ENCODE data around the gene BUD23. TPM values are rescaled to one million over a fixed set of nuclear protein-coding genes. Genes with fewer than 3 reads are reported as not detected.

BUD23 gene
- total RNA-seq, 2 donors from 2014 or later, result 34.3 to 43.3 TPM

GRCh38 chr7:73683788-73684693, 644 bp downstream of the BUD23 start:
- no peak for DNase-seq
- Histone ChIP-seq H3K36me3 (replicated peaks in 1 of 2; ENCODE audit: insufficient read depth in 1 of 2, low read depth in 2 of 2) (peaks cover 0 to 5% of the 10 kb centered on the region in 2 donors), H3K4me1 (peaks cover 40% of the 10 kb centered on the region), H3K27ac (peak overlapping the region; percentile 82 to 95 (median 91)), H3K27me3 (no peaks in the 10 kb centered on the region), H3K9me3 (no peaks in the 10 kb centered on the region), H3K4me3 (peak overlapping the region; percentile 98 to 100)
- peak; percentile 1 for ATAC-seq
- intact Hi-C loops (cut with DNase I), result no loop called here
- 23 to 29% methylated on average over 30 to 56 of the region's 58 CpGs for WGBS, 2 donors
- no peak for TF ChIP-seq CTCF (IDR thresholded peaks at IDR 0.05)
- no peak for TF ChIP-seq POLR2A (IDR thresholded peaks at IDR 0.05)

- intact Hi-C loops (cut with DNase I), result no loop called here
- no peak for ATAC-seq
- Histone ChIP-seq H3K4me3 (no peak overlapping the region), H3K27me3 (no peaks in the 10 kb centered on the region), H3K36me3 (replicated peaks in 1 of 2; ENCODE audit: insufficient read depth in 1 of 2, low read depth in 2 of 2) (peaks cover 0 to 5% of the 10 kb centered on the region in 2 donors), H3K27ac (no peak overlapping the region), H3K4me1 (peaks cover 27% of the 10 kb centered on the region), H3K9me3 (no peaks in the 10 kb centered on the region)
- TF ChIP-seq CTCF (IDR thresholded peaks at IDR 0.05), result no peak
- no peak for TF ChIP-seq POLR2A (IDR thresholded peaks at IDR 0.05)
- WGBS, 2 donors, result 95% methylated on average over 14 to 18 of the region's 18 CpGs
- no peak for DNase-seq
These were observed 1.9 kb downstream of the BUD23 start for GRCh38 chr7:73685311-73685710.

- no peak for TF ChIP-seq CTCF (IDR thresholded peaks at IDR 0.05)
- TF ChIP-seq POLR2A (IDR thresholded peaks at IDR 0.05), result no peak
- Histone ChIP-seq H3K4me1 (peaks cover 4% of the 10 kb centered on the region), H3K36me3 (replicated peaks in 1 of 2; ENCODE audit: insufficient read depth in 1 of 2, low read depth in 2 of 2) (peaks cover 0 to 9% of the 10 kb centered on the region in 2 donors), H3K9me3 (no peaks in the 10 kb centered on the region), H3K27ac (no peak overlapping the region), H3K4me3 (no peak overlapping the region), H3K27me3 (no peaks in the 10 kb centered on the region)
- WGBS, 2 donors, result 82 to 90% methylated on average over 8 of the region's 8 CpGs
- no peak for ATAC-seq
- DNase-seq, result no peak
- intact Hi-C loops (cut with DNase I), result no loop called here
These were observed 4.9 kb downstream of the BUD23 start for GRCh38 chr7:73688288-73688687.

GRCh38 chr7:73690646-73691045, 7.2 kb downstream of the BUD23 start:
- 83 to 91% methylated on average over 7 of the region's 7 CpGs for WGBS, 2 donors
- no peaks in the 10 kb centered on the region for H3K27me3 ChIP-seq
- TF ChIP-seq CTCF (IDR thresholded peaks at IDR 0.05) (no peak), POLR2A (IDR thresholded peaks at IDR 0.05) (no peak)
- no peak overlapping the region for H3K27ac ChIP-seq
- DNase-seq, result no peak
- peaks cover 7 to 14% of the 10 kb centered on the region in 2 donors for H3K36me3 ChIP-seq (replicated peaks in 1 of 2; ENCODE audit: insufficient read depth in 1 of 2, low read depth in 2 of 2)
- no peak for ATAC-seq
- no peaks in the 10 kb centered on the region for H3K4me1 ChIP-seq
- intact Hi-C loops (cut with DNase I), result no loop called here
- H3K9me3 ChIP-seq, result no peaks in the 10 kb centered on the region
- H3K4me3 ChIP-seq, result no peak overlapping the region
